Spleen (tissue), 11 donors: ENCODE measurements around the gene COL2A1. TPM values are rescaled to one million over a fixed set of nuclear protein-coding genes. Genes with fewer than 3 reads are reported as not detected.

Experiments used
- DNase-seq: peaks from one replicate; pipeline ENCODE4 v3.0.0-alpha.2; 2020
- H3K27ac ChIP-seq, 8 donors: fragments of 200-600 bp; sonication (generic) in 7 of 8; 1 replicate in 4 of 8; 2 replicates in 4 of 8; pipeline versions ENCODE4 v1.5.0 to v1.8.0; 2016 to 2021; ENCODE audit warnings: inconsistent platforms in 4 of 8, mild to moderate bottlenecking in 4 of 8, moderate library complexity in 1 of 8
- H3K27me3 ChIP-seq, 7 donors: fragments of 200-600 bp; sonication (generic) in 6 of 7; replicated peaks in 1 of 7; 1 replicate in 4 of 7; 2 replicates in 3 of 7; pipeline versions ENCODE4 v1.5.0 to v1.8.0; 2016 to 2021; ENCODE audit warnings: inconsistent platforms in 3 of 7, mild to moderate bottlenecking in 1 of 7
- H3K36me3 ChIP-seq, 6 donors: fragments of 200-600 bp; sonication (generic) in 5 of 6; 1 replicate in 4 of 6; 2 replicates in 2 of 6; pipeline versions ENCODE4 v1.5.0 to v1.8.0; 2016 to 2021; ENCODE audit warnings: inconsistent platforms in 2 of 6
- H3K4me1 ChIP-seq, 6 donors: fragments of 200-600 bp; sonication (generic) in 5 of 6; 1 replicate in 3 of 6; 2 replicates in 3 of 6; pipeline versions ENCODE4 v1.5.0 to v1.8.0; 2016 to 2021; ENCODE audit warnings: inconsistent platforms in 3 of 6
- H3K4me3 ChIP-seq, 8 donors: fragments of 200-600 bp; sonication (generic) in 7 of 8; 1 replicate in 4 of 8; 2 replicates in 4 of 8; pipeline versions ENCODE4 v1.5.0 to v1.8.0; 2016 to 2021; ENCODE audit warnings: inconsistent platforms in 4 of 8, mild to moderate bottlenecking in 4 of 8, moderate library complexity in 2 of 8
- H3K9me3 ChIP-seq, 8 donors: fragments of 200-600 bp; sonication (generic) in 7 of 8; 1 replicate in 4 of 8; 2 replicates in 4 of 8; pipeline versions ENCODE4 v1.5.0 to v1.8.0; 2016 to 2021; ENCODE audit warnings: inconsistent platforms in 4 of 8
- CTCF ChIP-seq, 11 experiments: fragments of 200-600 bp in 7 of 11; fragments of 450-650 bp in 4 of 11; sonication (generic) in 4 of 11; IDR thresholded peaks in 8 of 11; conservative IDR thresholded peaks in 3 of 11; 1 replicate in 7 of 11; 2 replicates in 4 of 11; pipeline versions ENCODE4 v1.4.0 to v1.8.0; 2016 to 2021; ENCODE audit warnings: antibody characterized with exemption in 11 of 11, inconsistent platforms in 4 of 11, mild to moderate bottlenecking in 1 of 11
- POLR2A ChIP-seq, 3 donors: fragments of 450-650 bp; IDR thresholded peaks; one replicate each; pipeline ENCODE4 v1.5.1; 2017; ENCODE audit warnings: antibody characterized with exemption in 3 of 3, mild to moderate bottlenecking in 1 of 3
- POLR2AphosphoS5 ChIP-seq, 3 donors: sonication (generic); formaldehyde crosslinking; IDR thresholded peaks; one replicate each; pipeline ENCODE4 v1.5.1; 2017; ENCODE audit warnings: antibody characterized with exemption in 3 of 3
- WGBS, 5 donors: extraction: QIAGEN DNeasy Blood & Tissue Kit in 3 of 5; methylation state at CpG; one replicate each; pipeline versions ENCODE4 v1.1.5 to v1.1.7; 2013 to 2018; 5-methylcytosine and 5-hydroxymethylcytosine counted together
- intact Hi-C: fragments of 100-400 bp; cut with DNase I; formaldehyde crosslinking; loops from one replicate; pipeline ENCODE4 v1.15.0; 2023; ENCODE audit warnings: low total_unique reads
- polyA plus RNA-seq, 3 donors: library from polyadenylated mRNA; stranded (reverse); fragments of 200-250 nt; gene quantifications; one replicate each; pipeline ENCODE4 v1.2.1, GENCODE V29; 2013
- total RNA-seq, 7 donors: library from RNA; depleted of rRNA in 3 of 7; stranded (reverse); fragments of >200 nt in 3 of 7; fragmentation: NEBNext Ultra II Directional in 4 of 7; extraction: Animal tissue kit (Norgen Biotek cat#: 25700) in 4 of 7; gene quantifications; one replicate each; pipeline versions ENCODE4 v1.1.0 to v1.2.1, GENCODE V29; 2016 to 2021
- donor health status: healthy with polysubstance abuse.
- donor health status: DM: no; HTN: no; CAD: no; lungs with moderate emphysema.
- donor health status: DM: no; HTN: no; CAD: no.
- donor health status: Bipolar disorder and iron deficiency.
- donor health status: healthy.
- donor health status: DM: no; HTN: no; CAD: no.
- donor health status: DM: yes; HTN: yes; CAD: no.

COL2A1 gene
- total and polyA plus RNA-seq, 10 donors = 0.37 to 0.49 (median 0.47) TPM; not detected in 7

GRCh38 chr12:48043771-48044170 lies 39.5 kb upstream of the COL2A1 start:
- Histone ChIP-seq H3K27ac (no peak overlapping the region), H3K4me3 (no peak overlapping the region), H3K36me3 (peaks cover 3 to 71% (median 56%) of the 10 kb centered on the region in 6 donors), H3K4me1 (no peaks in the 10 kb centered on the region), H3K9me3 (no peaks in the 10 kb centered on the region), H3K27me3 (no peaks in the 10 kb centered on the region)
- DNase-seq = no peak
- no peak for TF ChIP-seq CTCF (IDR thresholded peaks at IDR 0.05 in 8 of 11, conservative IDR thresholded peaks at IDR 0.05 in 3 of 11)
- no peak for TF ChIP-seq POLR2A (IDR thresholded peaks at IDR 0.05)
- TF ChIP-seq POLR2AphosphoS5 (IDR thresholded peaks at IDR 0.05) = no peak
- 76 to 94% (median 83%) methylated on average over 4 of the region's 4 CpGs for WGBS, 5 donors
- intact Hi-C loops = no loop called here

DNA sequence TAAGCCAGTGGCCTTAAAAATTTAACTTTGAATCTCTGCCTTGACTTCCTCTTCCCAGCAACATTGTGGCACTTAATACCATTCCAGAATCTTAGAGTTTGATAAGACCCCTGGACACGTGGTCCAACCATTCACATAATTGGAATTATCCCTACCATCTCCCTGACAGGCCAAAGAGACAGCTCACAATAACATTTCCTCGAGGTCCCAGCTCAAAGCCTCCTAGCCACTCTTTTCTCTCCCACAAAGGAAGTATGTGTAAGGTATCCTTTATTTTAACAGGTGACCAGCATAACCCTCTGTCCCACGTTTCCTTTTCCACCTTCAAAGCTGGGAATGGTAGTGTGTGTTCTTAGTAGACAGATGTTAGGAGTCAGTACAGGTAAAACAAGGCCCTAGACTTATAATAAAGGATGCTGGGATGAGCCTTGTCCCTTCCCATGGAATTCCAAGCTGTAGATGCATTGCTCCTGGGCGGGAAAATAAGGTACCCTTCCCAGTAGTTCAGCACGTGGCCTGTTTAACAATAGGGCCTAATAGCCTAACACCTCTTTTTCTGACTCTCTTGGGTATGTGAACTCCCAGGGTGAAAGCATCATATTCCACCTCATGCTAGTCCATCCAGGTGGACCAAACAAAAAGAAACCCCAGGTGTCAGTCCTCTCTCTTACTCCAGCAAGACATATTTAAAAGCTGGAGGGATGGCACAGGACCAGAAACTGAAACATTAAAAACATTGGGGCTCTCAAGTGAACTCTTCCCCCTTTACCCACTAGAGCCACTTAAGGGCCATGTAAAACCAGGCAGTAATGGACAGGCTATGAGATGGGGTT lies 37.5 kb upstream of the COL2A1 start:
- peaks cover 3 to 51% (median 38%) of the 10 kb centered on the region in 6 donors for H3K36me3 ChIP-seq
- no peak for DNase-seq
- peaks cover 0 to 14% (median 7%) of the 10 kb centered on the region in 6 donors for H3K4me1 ChIP-seq
- intact Hi-C loops = no loop called here
- H3K27me3 ChIP-seq = no peaks in the 10 kb centered on the region
- TF ChIP-seq POLR2AphosphoS5 (IDR thresholded peaks at IDR 0.05) (no peak), POLR2A (IDR thresholded peaks at IDR 0.05) (no peak), CTCF (IDR thresholded peaks at IDR 0.05 in 8 of 11, conservative IDR thresholded peaks at IDR 0.05 in 3 of 11) (no peak)
- H3K4me3 ChIP-seq = no peak overlapping the region
- no peak overlapping the region for H3K27ac ChIP-seq
- no peaks in the 10 kb centered on the region for H3K9me3 ChIP-seq
- WGBS, 5 donors = 87 to 90% (median 89%) methylated on average over 5 of the region's 5 CpGs

GRCh38 chr12:48040354-48040753 lies 36.1 kb upstream of the COL2A1 start:
- Histone ChIP-seq H3K27me3 (no peaks in the 10 kb centered on the region), H3K9me3 (no peaks in the 10 kb centered on the region), H3K4me1 (peaks cover 0 to 14% (median 7%) of the 10 kb centered on the region in 6 donors), H3K4me3 (no peak overlapping the region), H3K36me3 (peaks cover under 1 to 37% (median 23%) of the 10 kb centered on the region in 6 donors), H3K27ac (no peak overlapping the region)
- TF ChIP-seq POLR2A (IDR thresholded peaks at IDR 0.05) = no peak
- TF ChIP-seq CTCF (IDR thresholded peaks at IDR 0.05 in 8 of 11, conservative IDR thresholded peaks at IDR 0.05 in 3 of 11) = no peak
- TF ChIP-seq POLR2AphosphoS5 (IDR thresholded peaks at IDR 0.05) = no peak
- intact Hi-C loops = no loop called here
- 87 to 93% (median 90%) methylated on average over 3 of the region's 3 CpGs for WGBS, 5 donors
- DNase-seq = no peak

DNA sequence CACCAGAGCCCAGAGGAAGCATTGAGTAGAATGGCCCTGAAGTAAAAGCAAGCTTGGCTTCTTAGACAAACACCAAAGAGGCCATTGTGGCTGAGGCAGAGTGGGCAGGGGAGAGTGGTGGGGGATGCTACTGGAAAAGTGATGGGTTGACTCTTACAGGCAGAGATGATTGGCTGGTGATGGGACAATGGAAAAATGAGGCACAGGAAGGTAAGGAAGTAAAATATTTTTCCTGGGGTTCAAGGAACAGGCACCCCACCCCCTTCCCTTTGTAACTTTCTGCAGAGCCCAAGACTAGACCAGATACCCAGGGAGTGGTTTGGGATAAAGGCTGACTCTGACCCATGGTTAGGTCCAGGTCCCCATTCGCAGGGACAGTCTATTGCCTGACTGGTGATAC lies 34.9 kb upstream of the COL2A1 start:
- Histone ChIP-seq H3K27ac (no peak overlapping the region), H3K27me3 (no peaks in the 10 kb centered on the region), H3K36me3 (peaks cover 0 to 25% (median 12%) of the 10 kb centered on the region in 6 donors), H3K4me1 (peaks cover 0 to 14% (median 7%) of the 10 kb centered on the region in 6 donors), H3K4me3 (no peak overlapping the region), H3K9me3 (no peaks in the 10 kb centered on the region)
- DNase-seq = no peak
- no peak for TF ChIP-seq CTCF (IDR thresholded peaks at IDR 0.05 in 8 of 11, conservative IDR thresholded peaks at IDR 0.05 in 3 of 11)
- TF ChIP-seq POLR2A (IDR thresholded peaks at IDR 0.05) = no peak
- TF ChIP-seq POLR2AphosphoS5 (IDR thresholded peaks at IDR 0.05) = no peak
- intact Hi-C loops = no loop called here
- 94 to 100% (median 100%) methylated on average over 1 of the region's 1 CpG for WGBS, 5 donors
